NB4 (cell line): ENCODE measurements around the gene LIN54.

Experiments
- MYC ChIP-seq: IDR thresholded peaks from 2 replicates; pipeline ENCODE4 v1.6.1; 2011; ENCODE audit warnings: low read depth, low read length
- POLR2A ChIP-seq: IDR thresholded peaks from 2 replicates; pipeline ENCODE4 v1.6.1; 2011; ENCODE audit warnings: mild to moderate bottlenecking; ENCODE audit not compliant: insufficient read length; ENCODE audit errors: extremely low read depth
- TF ChIP-seq, protein P1 (sequence below): IDR thresholded peaks from one replicate; pipeline ENCODE4 v1.5.1; 2012; ENCODE audit warnings: low read depth, low read length
- TF ChIP-seq, protein P2 (sequence below): IDR thresholded peaks from 2 replicates; pipeline ENCODE4 v1.6.1; 2011; ENCODE audit warnings: low read depth, low read length

DNA sequence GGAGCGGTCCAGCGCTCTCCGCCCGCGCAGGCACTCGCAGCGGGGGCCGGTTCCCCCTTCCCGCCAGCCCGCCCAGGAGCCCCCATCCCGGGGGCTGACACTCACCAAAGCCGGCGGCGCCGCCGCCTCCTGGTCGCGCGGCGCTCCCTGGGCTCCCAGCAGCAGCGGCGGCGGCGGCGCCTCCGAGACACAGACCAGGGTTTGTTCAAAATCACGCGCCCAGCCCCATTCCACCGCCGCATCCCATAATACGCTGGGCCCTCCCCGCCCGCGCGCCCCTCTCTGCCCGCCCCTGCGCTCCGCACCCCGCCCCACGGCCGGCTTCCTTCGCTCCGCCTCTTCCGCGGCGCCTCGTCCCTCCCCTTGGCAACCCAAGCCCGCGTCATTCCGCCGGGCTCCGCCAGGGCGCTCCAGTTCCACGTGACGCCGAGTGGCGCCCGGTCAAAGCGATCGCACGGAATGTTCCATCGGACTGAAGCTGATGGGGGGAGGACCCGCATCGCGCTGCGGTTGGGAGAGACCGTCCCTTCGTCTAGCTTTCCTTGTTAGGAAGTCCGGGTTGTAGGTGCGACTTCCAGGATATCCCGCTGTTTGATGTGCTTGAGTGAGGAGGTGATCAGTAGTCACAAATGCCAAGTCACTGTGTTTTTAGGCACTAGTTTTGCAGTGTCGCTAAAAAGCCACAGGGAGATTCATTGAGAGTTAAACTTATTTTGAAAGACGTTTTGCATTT lies 2.2 kb upstream of the LIN54 start:
- TF ChIP-seq, protein P1, sequence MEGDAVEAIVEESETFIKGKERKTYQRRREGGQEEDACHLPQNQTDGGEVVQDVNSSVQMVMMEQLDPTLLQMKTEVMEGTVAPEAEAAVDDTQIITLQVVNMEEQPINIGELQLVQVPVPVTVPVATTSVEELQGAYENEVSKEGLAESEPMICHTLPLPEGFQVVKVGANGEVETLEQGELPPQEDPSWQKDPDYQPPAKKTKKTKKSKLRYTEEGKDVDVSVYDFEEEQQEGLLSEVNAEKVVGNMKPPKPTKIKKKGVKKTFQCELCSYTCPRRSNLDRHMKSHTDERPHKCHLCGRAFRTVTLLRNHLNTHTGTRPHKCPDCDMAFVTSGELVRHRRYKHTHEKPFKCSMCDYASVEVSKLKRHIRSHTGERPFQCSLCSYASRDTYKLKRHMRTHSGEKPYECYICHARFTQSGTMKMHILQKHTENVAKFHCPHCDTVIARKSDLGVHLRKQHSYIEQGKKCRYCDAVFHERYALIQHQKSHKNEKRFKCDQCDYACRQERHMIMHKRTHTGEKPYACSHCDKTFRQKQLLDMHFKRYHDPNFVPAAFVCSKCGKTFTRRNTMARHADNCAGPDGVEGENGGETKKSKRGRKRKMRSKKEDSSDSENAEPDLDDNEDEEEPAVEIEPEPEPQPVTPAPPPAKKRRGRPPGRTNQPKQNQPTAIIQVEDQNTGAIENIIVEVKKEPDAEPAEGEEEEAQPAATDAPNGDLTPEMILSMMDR = peak; percentile 18
- TF ChIP-seq POLR2A = peak; percentile 60
- TF ChIP-seq, protein P2, sequence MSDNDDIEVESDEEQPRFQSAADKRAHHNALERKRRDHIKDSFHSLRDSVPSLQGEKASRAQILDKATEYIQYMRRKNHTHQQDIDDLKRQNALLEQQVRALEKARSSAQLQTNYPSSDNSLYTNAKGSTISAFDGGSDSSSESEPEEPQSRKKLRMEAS = peak; percentile 94
- TF ChIP-seq MYC = peak; percentile 71
